Astrocyte of the cerebellum (primary cell): ENCODE data around the gene FRAS1.

Experiments used
- DNase-seq: peaks from one replicate; pipeline ENCODE4 v3.0.0-alpha.2; 2011; ENCODE audit warnings: low read depth
- H3K4me3 ChIP-seq: 2 replicates; pipeline ENCODE4 v1.5.1; 2011; ENCODE audit warnings: mild to moderate bottlenecking, low read depth, low read length, moderate library complexity
- CTCF ChIP-seq: IDR thresholded peaks from 2 replicates; pipeline ENCODE4 v1.5.1; 2012; ENCODE audit warnings: low read length, low read depth, moderate library complexity, mild to moderate bottlenecking; ENCODE audit errors: missing control alignments
- in situ Hi-C: cut with HindIII; loops from 2 replicates; pipeline ENCODE4 v1.10.0; 2017; ENCODE audit warnings: low sequenced_read_pairs

The FRAS1 gene

GRCh38 chr4:78377555-78377954 lies 320.4 kb downstream of the FRAS1 start:
- DNase-seq: no peak
- in situ Hi-C loops: no loop called here
- no peak for TF ChIP-seq CTCF
- H3K4me3 ChIP-seq: no peak overlapping the region

- in situ Hi-C loops: no loop called here
- DNase-seq: no peak
- no peak overlapping the region for H3K4me3 ChIP-seq
- no peak for TF ChIP-seq CTCF
Observed at GRCh38 chr4:78379040-78379439, 321.9 kb downstream of the FRAS1 start.

GRCh38 chr4:78379991-78380729 lies 323.0 kb downstream of the FRAS1 start:
- DNase-seq: peak; percentile 18
- no peak for TF ChIP-seq CTCF
- no peak overlapping the region for H3K4me3 ChIP-seq
- in situ Hi-C loops: no loop called here

GRCh38 chr4:78386679-78387078 lies 329.6 kb downstream of the FRAS1 start:
- in situ Hi-C loops: no loop called here
- no peak for DNase-seq
- H3K4me3 ChIP-seq: no peak overlapping the region
- no peak for TF ChIP-seq CTCF

- no peak for TF ChIP-seq CTCF
- no peak overlapping the region for H3K4me3 ChIP-seq
- in situ Hi-C loops: no loop called here
- DNase-seq: no peak
Observed at GRCh38 chr4:78395642-78396041, 338.5 kb downstream of the FRAS1 start.

- in situ Hi-C loops: no loop called here
- H3K4me3 ChIP-seq: no peak overlapping the region
- TF ChIP-seq CTCF: no peak
- DNase-seq: no peak
Observed at GRCh38 chr4:78396613-78397291, 339.6 kb downstream of the FRAS1 start.
